ENCODE results near the gene NT5C. TPM values are rescaled to one million over a fixed set of nuclear protein-coding genes. Genes with fewer than 3 reads are reported as not detected.
A peak's percentile ranks its signal among the peaks of the same experiment; 100 is the strongest.
"Not testable (repeated sequence)": the region's sequence is repeated elsewhere in the genome, so short reads cannot be mapped to it uniquely, and the experiment has no call there.

NT5C gene
- 24.3 TPM for total RNA-seq

DNA sequence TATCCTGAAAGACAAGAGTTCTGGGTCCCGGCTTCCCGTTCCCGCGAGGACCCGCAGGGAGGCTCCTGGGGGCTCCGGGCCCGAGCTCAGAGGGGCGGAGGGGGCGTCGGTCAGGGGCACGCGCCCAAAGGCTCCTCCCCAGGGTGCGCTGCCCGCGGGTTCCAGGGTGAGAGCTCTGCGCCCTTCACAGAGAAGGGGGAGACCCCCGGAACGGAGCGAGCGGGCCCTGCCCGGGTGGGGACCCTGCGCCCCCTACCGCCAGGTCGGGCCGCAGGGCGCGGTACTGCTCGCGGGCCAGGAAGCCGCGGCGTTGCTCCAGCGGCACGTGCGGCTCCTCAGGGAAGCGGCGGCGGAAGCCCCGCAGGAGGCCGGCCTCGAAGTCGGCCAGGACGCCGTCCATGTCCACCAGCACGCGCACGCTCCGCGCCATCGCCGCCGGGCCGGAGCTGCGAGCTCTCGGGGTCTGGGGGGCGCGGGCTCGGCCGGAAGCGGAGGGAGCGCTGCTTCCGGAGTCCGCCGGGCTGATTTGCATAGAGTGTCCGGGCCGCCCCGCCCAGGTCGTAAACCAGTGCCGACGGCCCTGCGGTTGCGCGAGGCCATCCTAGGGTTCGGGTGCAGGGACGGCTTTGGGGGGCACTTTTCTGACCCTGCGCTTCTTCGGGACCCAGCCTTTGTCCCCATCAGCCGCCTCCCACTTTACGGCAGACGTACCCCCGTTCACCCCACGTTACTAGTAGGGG, at the start of gene NT5C:
Gene NT5C (minus strand): TSS at position 465 of the 740 bp plus-strand sequence. CDS start 35 bp downstream, at position 430.
- Histone ChIP-seq H3K9me3 (ENCODE audit: low read depth, low read length) (no peaks in the 10 kb centered on the region), H3K27me3 (ENCODE audit: insufficient read depth, low read length) (no peaks in the 10 kb centered on the region), H3K4me3 (ENCODE audit: low read length) (peak within 1 kb of the TSS; percentile 70), H3K4me1 (ENCODE audit: insufficient read depth, low read length) (peaks cover 20% of the 10 kb centered on the region)

GRCh38 chr17:75181110-75181509, 49.6 kb upstream of the NT5C start:
- Histone ChIP-seq H3K9me3 (ENCODE audit: low read depth, low read length) (no peaks in the 10 kb centered on the region), H3K4me1 (ENCODE audit: insufficient read depth, low read length) (peaks cover 33% of the 10 kb centered on the region)

DNA sequence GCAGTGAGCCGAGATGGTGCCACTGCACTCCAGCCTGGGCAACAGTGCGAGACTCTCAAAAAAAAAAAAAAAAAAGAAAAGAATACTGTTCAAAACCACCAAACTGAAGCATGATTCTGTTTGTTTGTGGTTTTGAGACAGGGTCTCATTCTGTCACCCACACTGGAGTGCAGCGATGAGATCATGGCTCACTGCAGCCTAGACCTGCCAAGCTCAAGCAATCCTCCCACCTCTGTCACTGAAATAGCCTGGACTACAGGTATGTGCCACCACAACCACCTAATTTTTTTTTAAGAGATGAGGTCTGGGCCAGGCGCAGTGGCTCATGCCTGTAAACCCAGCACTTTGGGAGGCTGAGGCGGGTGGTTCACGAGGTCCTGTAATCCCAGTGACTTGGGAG, 46.9 kb upstream of the NT5C start:
- Histone ChIP-seq H3K4me1 (ENCODE audit: insufficient read depth, low read length) (peaks cover 26% of the 10 kb centered on the region), H3K9me3 (ENCODE audit: low read depth, low read length) (no peaks in the 10 kb centered on the region), H3K4me3 (ENCODE audit: low read length) (no peak overlapping the region), H3K27me3 (ENCODE audit: insufficient read depth, low read length) (no peaks in the 10 kb centered on the region)

More at GRCh38 chr17:75181110-75181509, 49.6 kb upstream of the NT5C start:
- Histone ChIP-seq H3K4me3 (ENCODE audit: low read length) (peak overlapping the region; percentile 94), H3K27me3 (ENCODE audit: insufficient read depth, low read length) (no peaks in the 10 kb centered on the region)

DNA sequence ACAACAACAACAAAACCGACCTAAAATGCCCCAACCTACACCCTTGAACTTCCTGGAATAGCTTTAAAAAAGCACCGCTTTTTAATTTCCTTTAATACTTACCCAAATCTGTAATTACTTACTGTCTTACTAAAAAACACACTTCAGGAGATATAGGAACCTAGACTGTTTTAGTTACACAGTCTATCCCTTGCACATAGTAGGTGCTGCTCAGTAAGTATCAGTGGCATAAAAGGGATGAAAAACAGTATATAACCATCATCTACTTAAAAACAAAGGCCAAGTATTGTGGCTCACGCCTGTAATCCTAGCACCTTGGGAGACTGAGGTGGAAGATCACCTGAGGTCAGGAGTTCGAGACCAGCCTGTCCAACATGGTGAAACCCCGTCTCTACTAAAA, 45.1 kb upstream of the NT5C start:
- H3K4me3 ChIP-seq (ENCODE audit: low read length), result no peak overlapping the region
- no peaks in the 10 kb centered on the region for H3K9me3 ChIP-seq (ENCODE audit: low read depth, low read length)
- H3K4me1 ChIP-seq (ENCODE audit: insufficient read depth, low read length), result peaks cover 22% of the 10 kb centered on the region
- H3K27me3 ChIP-seq (ENCODE audit: insufficient read depth, low read length), result no peaks in the 10 kb centered on the region

GRCh38 chr17:75174996-75175395, 43.5 kb upstream of the NT5C start:
- no peaks in the 10 kb centered on the region for H3K9me3 ChIP-seq (ENCODE audit: low read depth, low read length)
- H3K4me1 ChIP-seq (ENCODE audit: insufficient read depth, low read length), result peaks cover 15% of the 10 kb centered on the region
- H3K27me3 ChIP-seq (ENCODE audit: insufficient read depth, low read length), result no peaks in the 10 kb centered on the region
- H3K4me3 ChIP-seq (ENCODE audit: low read length), result no peak overlapping the region

DNA sequence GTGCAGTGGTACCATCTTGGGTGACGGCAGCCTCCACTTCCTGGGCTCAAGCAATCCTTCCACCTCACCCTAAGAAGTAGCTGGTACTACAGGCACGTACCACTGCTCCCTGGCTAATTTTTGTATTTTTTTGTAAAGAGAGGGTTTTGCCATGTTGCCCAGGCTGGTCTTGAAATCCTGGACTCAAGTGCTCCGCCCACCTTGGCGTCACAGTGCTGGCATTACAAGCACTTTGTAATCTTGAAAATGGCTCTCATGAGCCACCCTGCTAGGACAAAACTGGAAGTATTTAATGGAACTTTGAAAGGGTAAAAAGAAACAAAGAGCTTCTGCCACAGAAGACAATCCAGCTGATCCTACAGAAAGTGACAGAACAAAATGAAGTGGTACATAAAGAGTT, 42.0 kb upstream of the NT5C start:
- Histone ChIP-seq H3K4me1 (ENCODE audit: insufficient read depth, low read length) (peaks cover 6% of the 10 kb centered on the region), H3K9me3 (ENCODE audit: low read depth, low read length) (no peaks in the 10 kb centered on the region), H3K27me3 (ENCODE audit: insufficient read depth, low read length) (no peaks in the 10 kb centered on the region), H3K4me3 (ENCODE audit: low read length) (no peak overlapping the region)

DNA sequence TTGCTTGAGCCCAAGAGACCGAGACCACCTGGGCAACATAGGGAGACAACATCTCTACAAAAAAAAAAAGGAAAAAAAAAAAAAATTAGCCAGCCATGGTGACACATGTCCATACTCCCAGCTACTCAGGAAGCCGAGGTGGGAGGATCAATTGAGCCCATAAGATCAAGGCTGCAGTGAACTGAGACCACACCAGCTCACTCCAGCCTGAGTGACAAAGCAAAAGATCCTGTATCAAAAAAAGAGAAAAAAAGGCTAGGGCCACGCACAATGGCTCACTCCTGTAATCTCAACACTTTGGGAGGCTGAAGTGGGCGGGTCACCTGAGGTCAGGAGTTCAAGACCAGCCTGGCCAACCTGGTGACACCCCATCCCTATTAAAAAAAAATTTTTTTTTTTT, 37.5 kb upstream of the NT5C start:
- Histone ChIP-seq H3K27me3 (ENCODE audit: insufficient read depth, low read length) (no peaks in the 10 kb centered on the region), H3K9me3 (ENCODE audit: low read depth, low read length) (no peaks in the 10 kb centered on the region), H3K4me1 (ENCODE audit: insufficient read depth, low read length) (peaks cover 6% of the 10 kb centered on the region), H3K4me3 (ENCODE audit: low read length) (no peak overlapping the region)

DNA sequence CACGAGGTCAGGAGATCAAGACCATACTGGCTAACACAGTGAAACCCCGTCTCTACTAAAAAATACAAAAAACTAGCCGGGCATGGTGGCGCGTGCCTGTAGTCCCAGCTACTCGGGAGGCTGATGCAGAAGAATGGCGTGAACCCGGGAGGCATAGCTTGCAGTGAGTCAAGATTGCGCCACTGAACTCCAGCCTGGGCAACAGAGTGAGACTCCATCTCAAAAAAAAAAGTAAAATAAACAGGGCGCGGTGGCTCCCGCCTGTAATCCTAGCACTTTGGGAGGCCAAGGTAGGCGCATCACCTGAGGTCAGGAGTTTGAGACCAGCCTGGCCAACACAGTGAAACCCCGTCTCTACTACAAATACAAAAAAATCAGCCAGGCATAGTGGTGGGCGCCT, 33.1 kb upstream of the NT5C start:
- not testable (repeated sequence) for H3K9me3 ChIP-seq (ENCODE audit: low read depth, low read length); H3K4me1 ChIP-seq (ENCODE audit: insufficient read depth, low read length); H3K27me3 ChIP-seq (ENCODE audit: insufficient read depth, low read length); H3K4me3 ChIP-seq (ENCODE audit: low read length)

DNA sequence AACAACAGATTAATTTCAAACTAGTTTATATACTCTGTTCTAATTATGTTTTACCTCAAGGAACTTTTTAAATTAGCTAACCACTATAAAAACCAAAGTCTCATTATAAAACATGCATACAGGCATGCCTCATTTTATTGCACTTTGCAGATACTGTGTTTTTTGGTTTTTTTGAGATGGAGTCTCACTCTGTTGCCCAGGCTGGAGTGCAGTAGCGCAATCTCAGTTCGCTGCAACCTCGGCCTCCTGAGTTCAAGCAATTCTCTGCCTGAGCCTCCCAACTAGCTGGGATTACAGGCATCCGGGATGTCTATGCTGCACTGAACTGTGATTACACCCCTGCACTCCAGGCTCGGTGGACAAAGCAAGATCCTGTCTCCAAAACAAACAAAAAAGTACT, 31.5 kb upstream of the NT5C start:
- Histone ChIP-seq H3K9me3 (ENCODE audit: low read depth, low read length) (no peaks in the 10 kb centered on the region), H3K27me3 (ENCODE audit: insufficient read depth, low read length) (no peaks in the 10 kb centered on the region), H3K4me3 (ENCODE audit: low read length) (no peak overlapping the region), H3K4me1 (ENCODE audit: insufficient read depth, low read length) (no peaks in the 10 kb centered on the region)

- Histone ChIP-seq H3K4me1 (ENCODE audit: insufficient read depth, low read length) (peaks cover 1% of the 10 kb centered on the region), H3K27me3 (ENCODE audit: insufficient read depth, low read length) (no peaks in the 10 kb centered on the region), H3K4me3 (ENCODE audit: low read length) (no peak overlapping the region), H3K9me3 (ENCODE audit: low read depth, low read length) (no peaks in the 10 kb centered on the region)
Measured at GRCh38 chr17:75160211-75160610, 28.7 kb upstream of the NT5C start.

- H3K9me3 ChIP-seq (ENCODE audit: low read depth, low read length), result no peaks in the 10 kb centered on the region
- H3K4me1 ChIP-seq (ENCODE audit: insufficient read depth, low read length), result peaks cover 8% of the 10 kb centered on the region
- H3K27me3 ChIP-seq (ENCODE audit: insufficient read depth, low read length), result no peaks in the 10 kb centered on the region
Measured at GRCh38 chr17:75159196-75160031, 27.9 kb upstream of the NT5C start.

DNA sequence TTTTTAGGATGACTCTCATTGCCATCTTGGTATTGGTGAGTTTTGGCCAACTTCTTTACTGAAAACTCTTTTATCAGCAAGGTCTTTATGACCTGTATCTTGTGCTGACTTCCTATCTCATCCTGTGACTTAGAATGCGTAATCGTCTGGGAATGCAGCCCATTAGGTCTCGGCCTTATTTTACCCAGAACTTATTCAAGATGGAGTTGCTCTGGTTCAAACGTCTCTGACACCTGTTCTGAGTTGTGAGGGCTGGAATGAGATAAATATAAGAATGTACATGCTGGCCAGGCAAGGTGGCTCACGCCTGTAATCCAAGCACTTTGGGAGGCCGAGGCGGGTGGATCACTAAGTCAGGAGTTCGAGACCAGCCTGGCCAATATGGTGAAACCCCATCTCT, 26.9 kb upstream of the NT5C start:
- H3K4me3 ChIP-seq (ENCODE audit: low read length); H3K4me1 ChIP-seq (ENCODE audit: insufficient read depth, low read length); H3K27me3 ChIP-seq (ENCODE audit: insufficient read depth, low read length); H3K9me3 ChIP-seq (ENCODE audit: low read depth, low read length): not testable (repeated sequence)

More at GRCh38 chr17:75159196-75160031, 27.9 kb upstream of the NT5C start:
- H3K4me3 ChIP-seq (ENCODE audit: low read length), result no peak overlapping the region

DNA sequence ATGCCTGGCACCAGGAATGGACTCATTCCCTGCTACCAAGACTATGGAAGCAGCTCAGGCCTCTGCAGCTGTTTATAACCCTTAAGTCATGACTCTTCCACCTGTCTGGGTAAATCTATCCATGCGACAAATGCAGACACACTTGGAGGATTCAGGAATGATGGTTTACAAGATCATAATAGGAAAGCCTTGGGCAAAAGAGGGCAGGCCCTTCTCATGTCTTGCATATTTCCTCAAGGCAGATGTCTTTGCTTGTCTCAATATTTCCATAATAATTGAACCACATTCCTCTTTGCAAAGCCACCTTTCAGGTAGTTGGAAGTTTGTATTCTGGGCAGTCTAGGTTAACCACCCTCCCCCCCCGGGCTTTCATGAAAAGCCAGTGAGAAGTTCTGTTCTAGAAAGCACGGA, 23.7 kb upstream of the NT5C start:
- H3K9me3 ChIP-seq (ENCODE audit: low read depth, low read length), result no peaks in the 10 kb centered on the region
- H3K4me3 ChIP-seq (ENCODE audit: low read length), result no peak overlapping the region
- peaks cover 19% of the 10 kb centered on the region for H3K4me1 ChIP-seq (ENCODE audit: insufficient read depth, low read length)
- no peaks in the 10 kb centered on the region for H3K27me3 ChIP-seq (ENCODE audit: insufficient read depth, low read length)

DNA sequence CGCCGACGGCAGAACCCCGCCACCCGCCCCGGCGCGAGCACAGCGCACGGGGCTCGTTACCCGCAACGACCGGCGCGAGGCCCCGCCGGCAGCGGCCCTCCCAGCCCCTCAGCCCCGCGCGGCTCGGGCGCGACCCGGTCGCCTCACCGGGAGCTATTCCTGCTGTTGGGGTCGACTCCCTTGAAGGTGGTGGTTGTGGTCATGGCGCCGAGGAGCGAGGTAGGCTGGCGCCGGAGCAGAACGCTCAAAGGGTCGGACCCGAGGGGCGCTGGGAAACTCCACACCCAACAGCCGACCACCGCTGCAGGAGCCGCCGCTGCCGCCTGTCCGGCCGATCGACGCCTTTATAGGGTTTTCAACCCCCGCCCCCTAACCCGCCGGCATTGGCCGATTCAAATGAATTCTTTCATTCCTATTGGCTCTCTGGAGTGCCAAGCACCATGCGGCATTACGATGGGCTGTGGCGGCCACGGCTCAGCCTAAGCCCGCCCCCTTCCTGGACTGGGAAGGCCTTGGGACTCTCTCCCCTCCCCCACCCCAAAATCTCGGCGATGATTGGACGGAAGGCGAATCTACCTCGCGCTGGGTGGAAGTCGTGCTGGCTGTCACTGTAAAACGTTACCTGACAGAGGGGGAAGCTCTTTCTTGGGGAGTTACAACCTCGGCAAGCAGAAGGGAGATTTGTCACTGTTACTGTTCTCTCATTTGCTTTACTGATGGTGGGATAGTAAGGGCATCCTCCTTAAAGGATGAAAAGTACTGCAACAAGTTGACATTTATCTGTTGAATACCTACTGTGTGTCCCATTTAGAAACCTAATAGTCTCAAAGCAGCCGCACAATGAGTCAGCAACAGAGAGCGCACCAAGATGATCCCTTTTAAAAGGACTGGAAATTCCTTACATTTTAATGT, 22.9 kb upstream of the NT5C start, which contains the start of gene JPT1:
Gene JPT1 (minus strand): TSS at position 318 of the 912 bp plus-strand sequence. CDS start 115 bp downstream, at position 203.
- peak within 1 kb of the TSS; percentile 94 for H3K4me3 ChIP-seq (ENCODE audit: low read length)

More for the DNA sequence above, 22.9 kb upstream of the NT5C start, which contains the start of gene JPT1:
- Histone ChIP-seq H3K4me1 (ENCODE audit: insufficient read depth, low read length) (peaks cover 19% of the 10 kb centered on the region), H3K27me3 (ENCODE audit: insufficient read depth, low read length) (no peaks in the 10 kb centered on the region), H3K9me3 (ENCODE audit: low read depth, low read length) (no peaks in the 10 kb centered on the region)
